HEK293T (cell line): ENCODE data around the gene C5orf15.

ENCODE experiments used
- BHLHE40 ChIP-seq: fragments of 450-650 bp; IDR thresholded peaks from 2 replicates; pipeline ENCODE4 v1.6.1; 2016; ENCODE audit warnings: mild to moderate bottlenecking, moderate library complexity, borderline replicate concordance
- ELF4 ChIP-seq: fragments of 450-650 bp; IDR thresholded peaks from 2 replicates; pipeline ENCODE4 v1.6.1; 2017; ENCODE audit warnings: antibody characterized with exemption
- FOXA1 ChIP-seq: fragments of 450-650 bp; IDR thresholded peaks from 2 replicates; pipeline ENCODE4 v1.6.1; 2016; ENCODE audit warnings: mild to moderate bottlenecking
- FOXM1 ChIP-seq: fragments of 450-650 bp; IDR thresholded peaks from 2 replicates; pipeline ENCODE4 v1.6.1; 2017; ENCODE audit warnings: mild to moderate bottlenecking, borderline replicate concordance
- HDGF ChIP-seq: fragments of 450-650 bp; IDR thresholded peaks from 2 replicates; pipeline ENCODE4 v1.6.1; 2017; ENCODE audit warnings: antibody characterized with exemption, borderline replicate concordance
- L3MBTL2 ChIP-seq: fragments of 450-650 bp; conservative IDR thresholded peaks from 2 replicates; pipeline ENCODE4 v1.6.1; 2016; ENCODE audit warnings: mild to moderate bottlenecking
- LEF1 ChIP-seq: fragments of 450-650 bp; IDR thresholded peaks from 2 replicates; pipeline ENCODE4 v1.6.1; 2017; ENCODE audit warnings: mild to moderate bottlenecking, borderline replicate concordance
- NFRKB ChIP-seq: fragments of 450-650 bp; IDR thresholded peaks from 2 replicates; pipeline ENCODE4 v1.6.1; 2016; ENCODE audit warnings: mild to moderate bottlenecking, moderate library complexity
- PKNOX1 ChIP-seq: fragments of 450-650 bp; IDR thresholded peaks from 2 replicates; pipeline ENCODE4 v1.6.1; 2016
- SP1 ChIP-seq: fragments of 450-650 bp; IDR thresholded peaks from 2 replicates; pipeline ENCODE4 v1.6.1; 2017
- SUZ12 ChIP-seq: fragments of 450-650 bp; IDR thresholded peaks from 2 replicates; pipeline ENCODE4 v1.6.1; 2016; ENCODE audit warnings: mild to moderate bottlenecking
- TARDBP ChIP-seq: fragments of 450-650 bp; IDR thresholded peaks from 2 replicates; pipeline ENCODE4 v1.6.1; 2016
- ZNF384 ChIP-seq: fragments of 450-650 bp; IDR thresholded peaks from 2 replicates; pipeline ENCODE4 v1.6.1; 2016

GRCh38 chr5:133952729-133953567 is 15.5 kb downstream of the C5orf15 start:
- TF ChIP-seq ZNF384 (no peak), SP1 (no peak), TARDBP (no peak), L3MBTL2 (no peak), NFRKB (no peak), BHLHE40 (no peak), FOXA1 (no peak), LEF1 (no peak), HDGF (no peak), FOXM1 (no peak), ELF4 (no peak), SUZ12 (no peak), PKNOX1 (no peak)
